Nephron (organoid): ENCODE measurements around the gene CTRB1.
"Not testable (repeated sequence)": the region's sequence is repeated elsewhere in the genome, so short reads cannot be mapped to it uniquely, and the experiment has no call there.

Experiments used
- H3K27ac Mint-ChIP-seq, 3 experiments: 2 replicates each; pipeline ENCODE4 v1.8.0; 2020; ENCODE audit warnings: mixed read lengths in 3 of 3, mild to moderate bottlenecking in 2 of 3, moderate library complexity in 1 of 3
- H3K27me3 Mint-ChIP-seq: 2 replicates; pipeline ENCODE4 v1.8.0; 2021; ENCODE audit warnings: low read depth, mild to moderate bottlenecking, moderate library complexity, mixed read lengths
- H3K36me3 Mint-ChIP-seq: 2 replicates; pipeline ENCODE4 v1.8.0; 2020; ENCODE audit warnings: low read depth, mixed read lengths
- H3K4me1 Mint-ChIP-seq: 2 replicates; pipeline ENCODE4 v1.8.0; 2020; ENCODE audit warnings: mixed read lengths
- H3K4me3 Mint-ChIP-seq, 3 experiments: 2 replicates each; pipeline ENCODE4 v1.8.0; 2020; ENCODE audit warnings: mild to moderate bottlenecking in 3 of 3, mixed read lengths in 3 of 3, moderate library complexity in 2 of 3
- H3K9me3 Mint-ChIP-seq: 2 replicates; pipeline ENCODE4 v1.8.0; 2020; ENCODE audit warnings: mixed read lengths
- CTCF ChIP-seq, 3 experiments: fragments of 200-600 bp; sonication (generic); IDR thresholded peaks; one replicate each; pipeline ENCODE4 v1.5.0; 2021; ENCODE audit warnings: antibody characterized with exemption in 3 of 3; ENCODE audit not compliant: unreplicated experiment in 3 of 3

CTRB1 gene

GRCh38 chr16:75238132-75238852 lies 19.5 kb downstream of the CTRB1 start:
- no peak for TF ChIP-seq CTCF (IDR thresholded peaks at IDR 0.05; ENCODE audit: unreplicated experiment in 3 of 3)
- H3K4me3 Mint-ChIP-seq: no peak overlapping the region
- H3K9me3 Mint-ChIP-seq: no peaks in the 10 kb centered on the region
- H3K4me1 Mint-ChIP-seq: peaks cover 47% of the 10 kb centered on the region
- H3K27me3 Mint-ChIP-seq: peaks cover 3% of the 10 kb centered on the region
- H3K27ac Mint-ChIP-seq: peak overlapping the region in 2 of 3 experiments; percentile 74 to 89
- H3K36me3 Mint-ChIP-seq: peaks cover 39% of the 10 kb centered on the region

DNA sequence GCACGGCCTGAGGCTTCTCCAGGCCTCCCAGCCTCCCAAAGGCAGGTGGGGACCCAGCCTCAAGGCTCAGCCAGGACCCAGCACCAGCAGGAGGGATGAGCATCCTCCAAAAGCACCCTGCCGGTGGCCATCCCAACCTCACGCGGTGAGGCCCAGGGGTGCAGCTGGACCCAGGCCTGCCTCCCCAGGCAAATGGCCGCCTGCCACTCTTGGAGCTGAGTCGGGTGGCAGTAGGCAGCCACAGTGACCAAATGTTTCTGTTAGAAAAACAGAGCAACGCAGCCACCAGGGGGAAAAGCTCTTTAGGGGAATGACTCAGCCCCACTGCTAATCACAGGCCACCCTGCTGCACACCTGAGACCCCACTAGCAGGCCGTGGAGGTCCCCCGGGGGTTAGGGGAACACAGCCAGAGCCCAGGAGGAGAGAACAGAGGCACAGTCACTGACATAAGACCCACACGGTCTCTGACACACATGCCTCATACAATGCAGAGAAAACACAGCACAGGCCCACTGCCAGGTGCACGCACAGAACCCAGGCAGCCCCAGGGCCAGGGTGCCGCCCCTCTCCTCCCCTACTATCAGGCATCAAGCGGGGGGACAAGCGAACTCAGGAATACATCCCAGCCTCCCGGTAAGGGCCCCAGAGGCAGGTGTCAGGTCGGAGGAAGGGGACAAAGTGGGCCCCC lies 20.2 kb downstream of the CTRB1 start:
- peak overlapping the region; percentile 41 to 89 (median 74) for H3K27ac Mint-ChIP-seq
- H3K4me3 Mint-ChIP-seq: no peak overlapping the region
- H3K4me1 Mint-ChIP-seq: peaks cover 50% of the 10 kb centered on the region
- peaks cover 38% of the 10 kb centered on the region for H3K36me3 Mint-ChIP-seq
- TF ChIP-seq CTCF (IDR thresholded peaks at IDR 0.05; ENCODE audit: unreplicated experiment in 3 of 3): no peak
- H3K27me3 Mint-ChIP-seq: peaks cover 3% of the 10 kb centered on the region
- no peaks in the 10 kb centered on the region for H3K9me3 Mint-ChIP-seq

GRCh38 chr16:75239542-75240122 lies 20.8 kb downstream of the CTRB1 start:
- no peak for TF ChIP-seq CTCF (IDR thresholded peaks at IDR 0.05; ENCODE audit: unreplicated experiment in 3 of 3)
- Mint-ChIP-seq H3K4me1 (peaks cover 51% of the 10 kb centered on the region), H3K9me3 (no peaks in the 10 kb centered on the region), H3K4me3 (no peak overlapping the region), H3K27me3 (peaks cover 3% of the 10 kb centered on the region), H3K27ac (peak overlapping the region in 2 of 3 experiments; percentile 91 to 93), H3K36me3 (peaks cover 35% of the 10 kb centered on the region)

DNA sequence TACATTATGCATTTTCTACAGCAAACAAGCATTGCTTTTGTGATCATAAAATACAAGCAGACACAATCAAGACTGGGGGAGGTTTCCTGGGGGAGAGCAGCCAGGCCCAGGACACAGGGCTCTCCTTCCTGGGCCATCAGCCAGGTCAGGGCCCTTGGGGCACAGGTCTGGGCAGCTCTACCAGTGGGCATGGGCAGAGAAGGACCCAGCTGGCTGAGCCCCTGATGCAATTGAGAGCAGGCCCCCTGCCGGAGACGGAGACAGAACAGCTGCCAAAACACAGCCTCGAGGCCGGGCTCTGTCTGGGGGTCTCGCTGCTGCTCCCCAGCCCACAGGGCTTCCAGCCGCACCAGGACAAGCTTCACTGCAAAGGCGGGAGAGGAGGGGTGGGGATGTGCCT lies 21.8 kb downstream of the CTRB1 start:
- peaks cover 57% of the 10 kb centered on the region for H3K4me1 Mint-ChIP-seq
- peak overlapping the region in 2 of 3 experiments; percentile 10 to 24 for H3K4me3 Mint-ChIP-seq
- H3K9me3 Mint-ChIP-seq, H3K27me3 Mint-ChIP-seq: not testable (repeated sequence)
- peak overlapping the region; percentile 32 to 93 (median 91) for H3K27ac Mint-ChIP-seq
- H3K36me3 Mint-ChIP-seq: peaks cover 35% of the 10 kb centered on the region

GRCh38 chr16:75241412-75241811 lies 22.6 kb downstream of the CTRB1 start:
- Mint-ChIP-seq H3K36me3 (peaks cover 27% of the 10 kb centered on the region), H3K4me1 (peaks cover 59% of the 10 kb centered on the region), H3K4me3 (no peak overlapping the region), H3K27me3 (peaks cover under 1% of the 10 kb centered on the region), H3K9me3 (no peaks in the 10 kb centered on the region), H3K27ac (peak overlapping the region in 2 of 3 experiments; percentile 91 to 93)
- no peak for TF ChIP-seq CTCF (IDR thresholded peaks at IDR 0.05; ENCODE audit: unreplicated experiment in 3 of 3)

DNA sequence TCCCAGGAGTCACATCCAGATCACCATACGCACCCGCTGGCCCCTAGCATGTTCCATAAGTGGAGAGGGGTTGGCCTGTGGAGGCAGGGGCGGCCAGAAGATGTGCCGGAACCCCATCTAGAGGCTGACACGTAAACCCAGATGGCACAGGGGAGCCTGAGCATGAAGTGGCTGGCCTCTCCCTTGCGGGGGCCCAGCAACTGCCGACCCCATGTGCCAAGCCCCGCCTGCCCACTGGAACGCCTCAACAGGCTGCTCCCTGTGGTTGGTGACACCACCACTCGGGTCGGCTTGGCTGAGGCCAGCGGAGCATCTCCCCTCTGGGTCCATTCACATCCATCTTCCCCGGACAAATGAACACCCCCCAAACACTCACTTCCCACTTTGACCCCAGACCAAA lies 23.2 kb downstream of the CTRB1 start:
- no peak for TF ChIP-seq CTCF (IDR thresholded peaks at IDR 0.05; ENCODE audit: unreplicated experiment in 3 of 3)
- Mint-ChIP-seq H3K27ac (peak overlapping the region in 1 of 3 experiments; percentile 98), H3K27me3 (no peaks in the 10 kb centered on the region), H3K4me3 (no peak overlapping the region), H3K36me3 (peaks cover 27% of the 10 kb centered on the region), H3K4me1 (peaks cover 65% of the 10 kb centered on the region), H3K9me3 (no peaks in the 10 kb centered on the region)

DNA sequence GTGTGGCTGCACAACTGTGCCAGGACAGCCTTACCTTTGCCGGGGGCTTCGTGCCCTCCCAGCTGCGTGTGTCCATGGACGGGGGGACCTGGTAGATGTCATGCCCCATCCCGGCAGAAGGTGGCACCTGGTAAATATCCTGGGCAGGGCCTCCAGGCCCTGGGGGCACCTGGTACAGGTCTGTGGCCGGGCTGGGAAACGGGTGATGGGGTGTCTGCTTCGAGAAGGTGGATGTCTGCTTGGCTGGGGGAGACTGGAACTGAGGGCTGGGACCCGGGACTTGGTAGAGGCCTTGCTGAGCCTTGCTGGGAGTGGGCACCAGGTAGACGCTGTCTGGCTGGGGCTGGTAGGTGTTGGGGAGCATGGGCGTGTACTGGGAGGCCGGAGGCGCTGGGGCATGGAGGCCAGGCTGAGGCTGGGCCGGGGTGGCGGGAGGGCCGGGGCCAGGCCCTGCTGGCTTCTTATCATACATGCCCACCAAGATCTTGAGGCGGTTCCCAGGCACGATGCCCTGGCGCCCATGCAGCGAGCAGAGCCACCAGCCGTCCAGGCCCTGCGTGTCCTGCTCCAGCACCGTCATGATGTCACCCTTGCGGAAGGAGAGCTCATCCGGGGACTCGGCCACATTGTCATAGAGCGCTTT lies 23.8 kb downstream of the CTRB1 start:
- peaks cover 67% of the 10 kb centered on the region for H3K4me1 Mint-ChIP-seq
- H3K4me3 Mint-ChIP-seq: peak overlapping the region in 1 of 3 experiments; percentile 35
- peak overlapping the region; percentile 96 to 98 (median 97) for H3K27ac Mint-ChIP-seq
- not testable (repeated sequence) for H3K9me3 Mint-ChIP-seq, H3K27me3 Mint-ChIP-seq
- H3K36me3 Mint-ChIP-seq: peaks cover 27% of the 10 kb centered on the region
